K562 (cell line): ENCODE measurements around the gene SURF4. TPM values are rescaled to one million over a fixed set of nuclear protein-coding genes. Genes with fewer than 3 reads are reported as not detected.
A peak's percentile ranks its signal among the peaks of the same experiment; 100 is the strongest.

Experiments
- ARID2 ChIP-seq: fragments of 450-650 bp; IDR thresholded peaks from 2 replicates; pipeline ENCODE4 v1.6.1; 2017; ENCODE audit warnings: antibody characterized with exemption, mild to moderate bottlenecking
- ESRRA ChIP-seq: fragments of 450-650 bp; IDR thresholded peaks from 2 replicates; pipeline ENCODE4 v1.6.1; 2014; ENCODE audit warnings: low read depth, mild to moderate bottlenecking, moderate library complexity, borderline replicate concordance
- FOXP4 ChIP-seq: sonication (generic); formaldehyde crosslinking; IDR thresholded peaks from 2 replicates; pipeline ENCODE4 v1.8.0; 2022; ENCODE audit warnings: mild to moderate bottlenecking, missing genetic modification reagents, borderline replicate concordance
- HNRNPUL1 ChIP-seq: fragments of 200-400 bp; formaldehyde crosslinking; IDR thresholded peaks from 2 replicates; pipeline ENCODE4 v1.6.1; 2017; ENCODE audit warnings: low read length
- NUFIP1 ChIP-seq: fragments of 450-650 bp; IDR thresholded peaks from 2 replicates; pipeline ENCODE4 v1.6.1; 2018; ENCODE audit not compliant: partially characterized antibody
- PHF8 ChIP-seq: fragments of 200-600 bp; sonication (generic); IDR thresholded peaks from 2 replicates; pipeline ENCODE4 v1.6.1; 2012; ENCODE audit warnings: mixed run types, mild to moderate bottlenecking, inconsistent platforms, low read length, moderate library complexity, borderline replicate concordance
- RUNX1 ChIP-seq: sonication (generic); IDR thresholded peaks from 2 replicates; pipeline ENCODE4 v1.6.1; 2016; ENCODE audit warnings: antibody characterized with exemption, low read depth
- SNRNP70 ChIP-seq: fragments of 200-400 bp; formaldehyde crosslinking; optimal IDR thresholded peaks from 2 replicates; pipeline ENCODE3; 2017; ENCODE audit warnings: low read depth, low read length
- SRF ChIP-seq, 2 experiments: fragments of 250-450, 450-650 bp in 1 of 2; sonication (Bioruptor Pico) in 1 of 2; sonication (generic) in 1 of 2; formaldehyde crosslinking; IDR thresholded peaks; 2 replicates each; pipeline versions ENCODE4 v1.5.0 to v1.5.1; 2020 to 2022; ENCODE audit warnings: mild to moderate bottlenecking in 1 of 2, missing genetic modification reagents in 1 of 2
- XRCC5 ChIP-seq: fragments of 200-400 bp; formaldehyde crosslinking; IDR thresholded peaks from 2 replicates; pipeline ENCODE4 v1.6.1; 2017; ENCODE audit warnings: low read depth, mild to moderate bottlenecking, low read length
- ZNF140 ChIP-seq: fragments of 250-450 bp; sonication (Bioruptor Pico); IDR thresholded peaks from 2 replicates; pipeline ENCODE4 v1.8.0; 2021; ENCODE audit warnings: moderate library complexity, mild to moderate bottlenecking, inconsistent platforms
- ZNF436 ChIP-seq: fragments of 250-450, 450-650 bp; sonication (Bioruptor Pico); formaldehyde crosslinking; IDR thresholded peaks from 2 replicates; pipeline ENCODE4 v1.7.0; 2020; ENCODE audit warnings: mild to moderate bottlenecking
- polyA plus RNA-seq, 8 experiments: library from polyadenylated mRNA; depleted of rRNA in 4 of 8; stranded (reverse) in 5 of 8; unstranded in 3 of 8; fragments of >200 nt; fragmentation: Nextera tagmentation in 2 of 8; fragmentation: Illumina TruSeq in 1 of 8; extraction: Ambion mirVana in 2 of 8; extraction: Trizol in 1 of 8; gene quantifications; 2 replicates each; pipeline versions ENCODE4 v1.2.1 to v1.2.3, GENCODE V29; 2011 to 2014; ENCODE audit warnings: inconsistent platforms in 1 of 8, missing spikeins in 1 of 8
- total RNA-seq, 7 experiments: library from RNA; depleted of rRNA in 6 of 7; stranded (reverse); fragments of >200 nt in 6 of 7; fragmentation: Illumina TruSeq in 2 of 7; extraction: Trizol in 2 of 7; gene quantifications; 2 replicates each; pipeline versions ENCODE4 v1.2.1 to v1.2.3, GENCODE V29; 2011 to 2021; ENCODE audit warnings: low replicate concordance in 1 of 7
- TF ChIP-seq, protein P1 (sequence below): fragments of 450-650 bp; IDR thresholded peaks from 2 replicates; pipeline ENCODE4 v1.6.1; 2018; ENCODE audit warnings: mild to moderate bottlenecking, low read depth; ENCODE audit not compliant: partially characterized antibody
- TF ChIP-seq, protein P2 (sequence below): fragments of 200-800 bp; sonication (Bioruptor generic); IDR thresholded peaks from 2 replicates; pipeline ENCODE4 v1.6.1; 2016; ENCODE audit warnings: missing genetic modification characterization, missing compliant biosample characterization
- TF ChIP-seq, protein P3 (sequence below): fragments of 250-450 bp; sonication (Bioruptor Pico); IDR thresholded peaks from 2 replicates; pipeline ENCODE4 v1.5.0; 2022; ENCODE audit warnings: mild to moderate bottlenecking

Gene SURF4
- total and polyA plus RNA-seq, 9 of the 15 experiments (the other 6 are each of a cell fraction or from before 2014, with no cell fraction given), result 8.4 to 176 (median 130) TPM

DNA sequence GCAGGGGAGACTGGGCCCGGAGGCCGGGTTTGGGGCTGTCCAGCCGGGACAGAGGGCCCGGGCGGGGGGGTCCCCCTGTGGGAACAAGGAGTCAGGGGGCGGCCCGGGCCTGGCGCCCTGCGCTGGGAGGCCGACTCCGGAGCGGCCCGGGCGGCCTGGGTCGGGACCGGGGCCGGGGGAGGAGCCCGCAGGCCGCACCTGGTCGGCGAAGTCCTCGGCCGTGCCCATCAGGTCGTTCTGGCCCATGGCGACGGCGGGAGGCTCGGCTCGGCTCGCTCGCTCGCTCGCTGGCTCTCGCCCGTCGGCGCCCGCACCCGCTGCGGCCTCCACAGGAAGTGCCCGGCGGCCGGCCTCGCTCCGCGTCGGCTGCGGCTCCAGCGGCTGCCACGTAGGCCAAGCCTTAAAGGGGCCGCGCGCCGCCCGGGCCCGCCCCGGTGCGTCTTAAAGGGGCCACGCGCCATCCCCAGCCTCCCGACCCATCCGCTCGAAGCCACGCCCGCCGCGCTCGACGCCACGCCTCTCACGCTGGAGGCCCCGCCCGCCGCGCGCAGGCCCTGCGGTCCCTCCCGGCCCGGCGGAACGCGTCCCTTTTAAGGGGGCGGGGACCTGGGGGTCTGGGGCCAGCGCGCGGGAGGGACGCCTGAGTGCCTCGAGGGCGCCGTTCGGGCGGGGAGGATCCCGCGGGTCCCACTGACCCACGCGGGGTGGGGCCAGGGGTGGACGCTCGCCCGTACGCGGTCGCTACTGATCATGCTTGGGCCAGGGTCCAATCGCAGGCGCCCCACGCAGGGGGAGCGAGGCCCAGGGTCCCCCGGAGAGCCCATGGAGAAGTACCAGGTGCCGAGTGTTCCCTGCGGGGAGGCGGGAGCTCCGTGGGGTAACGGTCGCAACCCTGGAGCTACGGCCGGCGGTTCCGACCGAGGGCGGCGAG lies at the start of gene SURF4, which contains the start of gene STKLD1 (continued):
- TF ChIP-seq, protein P1, sequence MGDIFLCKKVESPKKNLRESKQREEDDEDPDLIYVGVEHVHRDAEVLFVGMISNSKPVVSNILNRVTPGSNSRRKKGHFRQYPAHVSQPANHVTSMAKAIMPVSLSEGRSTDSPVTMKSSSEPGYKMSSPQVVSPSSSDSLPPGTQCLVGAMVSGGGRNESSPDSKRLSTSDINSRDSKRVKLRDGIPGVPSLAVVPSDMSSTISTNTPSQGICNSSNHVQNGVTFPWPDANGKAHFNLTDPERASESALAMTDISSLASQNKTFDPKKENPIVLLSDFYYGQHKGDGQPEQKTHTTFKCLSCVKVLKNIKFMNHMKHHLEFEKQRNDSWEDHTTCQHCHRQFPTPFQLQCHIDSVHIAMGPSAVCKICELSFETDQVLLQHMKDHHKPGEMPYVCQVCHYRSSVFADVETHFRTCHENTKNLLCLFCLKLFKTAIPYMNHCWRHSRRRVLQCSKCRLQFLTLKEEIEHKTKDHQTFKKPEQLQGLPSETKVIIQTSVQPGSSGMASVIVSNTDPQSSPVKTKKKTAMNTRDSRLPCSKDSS, result no peak
- TF ChIP-seq XRCC5 (0 out of 2 replicates have a peak, but pooled peaks have one; percentile 44), ARID2 (no peak), FOXP4 (0 out of 2 replicates have a peak, but pooled peaks have one; percentile 88), RUNX1 (no peak), ESRRA (peak; percentile 39; the same call in 1 of the 2 replicates), ZNF436 (CRISPR knock-in tag) (no peak), HNRNPUL1 (no peak), SNRNP70 (no peak), PHF8 (peak; percentile 94; the same call in 1 of the 2 replicates), NUFIP1 (no peak), SRF (CRISPR knock-in tag; IDR thresholded peaks at IDR 0.05) (peak in 1 of 2 experiments; percentile 50; a peak in 1 of 4 replicates), ZNF140 (no peak)
- TF ChIP-seq, protein P2, sequence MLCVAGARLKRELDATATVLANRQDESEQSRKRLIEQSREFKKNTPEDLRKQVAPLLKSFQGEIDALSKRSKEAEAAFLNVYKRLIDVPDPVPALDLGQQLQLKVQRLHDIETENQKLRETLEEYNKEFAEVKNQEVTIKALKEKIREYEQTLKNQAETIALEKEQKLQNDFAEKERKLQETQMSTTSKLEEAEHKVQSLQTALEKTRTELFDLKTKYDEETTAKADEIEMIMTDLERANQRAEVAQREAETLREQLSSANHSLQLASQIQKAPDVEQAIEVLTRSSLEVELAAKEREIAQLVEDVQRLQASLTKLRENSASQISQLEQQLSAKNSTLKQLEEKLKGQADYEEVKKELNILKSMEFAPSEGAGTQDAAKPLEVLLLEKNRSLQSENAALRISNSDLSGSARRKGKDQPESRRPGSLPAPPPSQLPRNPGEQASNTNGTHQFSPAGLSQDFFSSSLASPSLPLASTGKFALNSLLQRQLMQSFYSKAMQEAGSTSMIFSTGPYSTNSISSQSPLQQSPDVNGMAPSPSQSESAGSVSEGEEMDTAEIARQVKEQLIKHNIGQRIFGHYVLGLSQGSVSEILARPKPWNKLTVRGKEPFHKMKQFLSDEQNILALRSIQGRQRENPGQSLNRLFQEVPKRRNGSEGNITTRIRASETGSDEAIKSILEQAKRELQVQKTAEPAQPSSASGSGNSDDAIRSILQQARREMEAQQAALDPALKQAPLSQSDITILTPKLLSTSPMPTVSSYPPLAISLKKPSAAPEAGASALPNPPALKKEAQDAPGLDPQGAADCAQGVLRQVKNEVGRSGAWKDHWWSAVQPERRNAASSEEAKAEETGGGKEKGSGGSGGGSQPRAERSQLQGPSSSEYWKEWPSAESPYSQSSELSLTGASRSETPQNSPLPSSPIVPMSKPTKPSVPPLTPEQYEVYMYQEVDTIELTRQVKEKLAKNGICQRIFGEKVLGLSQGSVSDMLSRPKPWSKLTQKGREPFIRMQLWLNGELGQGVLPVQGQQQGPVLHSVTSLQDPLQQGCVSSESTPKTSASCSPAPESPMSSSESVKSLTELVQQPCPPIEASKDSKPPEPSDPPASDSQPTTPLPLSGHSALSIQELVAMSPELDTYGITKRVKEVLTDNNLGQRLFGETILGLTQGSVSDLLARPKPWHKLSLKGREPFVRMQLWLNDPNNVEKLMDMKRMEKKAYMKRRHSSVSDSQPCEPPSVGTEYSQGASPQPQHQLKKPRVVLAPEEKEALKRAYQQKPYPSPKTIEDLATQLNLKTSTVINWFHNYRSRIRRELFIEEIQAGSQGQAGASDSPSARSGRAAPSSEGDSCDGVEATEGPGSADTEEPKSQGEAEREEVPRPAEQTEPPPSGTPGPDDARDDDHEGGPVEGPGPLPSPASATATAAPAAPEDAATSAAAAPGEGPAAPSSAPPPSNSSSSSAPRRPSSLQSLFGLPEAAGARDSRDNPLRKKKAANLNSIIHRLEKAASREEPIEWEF (CRISPR knock-in tag), result no peak
- TF ChIP-seq, protein P3, sequence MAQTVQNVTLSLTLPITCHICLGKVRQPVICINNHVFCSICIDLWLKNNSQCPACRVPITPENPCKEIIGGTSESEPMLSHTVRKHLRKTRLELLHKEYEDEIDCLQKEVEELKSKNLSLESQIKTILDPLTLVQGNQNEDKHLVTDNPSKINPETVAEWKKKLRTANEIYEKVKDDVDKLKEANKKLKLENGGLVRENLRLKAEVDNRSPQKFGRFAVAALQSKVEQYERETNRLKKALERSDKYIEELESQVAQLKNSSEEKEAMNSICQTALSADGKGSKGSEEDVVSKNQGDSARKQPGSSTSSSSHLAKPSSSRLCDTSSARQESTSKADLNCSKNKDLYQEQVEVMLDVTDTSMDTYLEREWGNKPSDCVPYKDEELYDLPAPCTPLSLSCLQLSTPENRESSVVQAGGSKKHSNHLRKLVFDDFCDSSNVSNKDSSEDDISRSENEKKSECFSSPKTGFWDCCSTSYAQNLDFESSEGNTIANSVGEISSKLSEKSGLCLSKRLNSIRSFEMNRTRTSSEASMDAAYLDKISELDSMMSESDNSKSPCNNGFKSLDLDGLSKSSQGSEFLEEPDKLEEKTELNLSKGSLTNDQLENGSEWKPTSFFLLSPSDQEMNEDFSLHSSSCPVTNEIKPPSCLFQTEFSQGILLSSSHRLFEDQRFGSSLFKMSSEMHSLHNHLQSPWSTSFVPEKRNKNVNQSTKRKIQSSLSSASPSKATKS, result no peak
